8988T (cell line): ENCODE data around the gene RHPN2.

ENCODE experiments used
- DNase-seq: peaks from one replicate; pipeline ENCODE4 v3.0.0; 2011

The RHPN2 gene

GRCh38 chr19:33064792-33065550, at the start of gene RHPN2:
RHPN2 (minus strand) TSS chr19:33064888; CDS start chr19:33064852, 36 bp downstream.
- peak; percentile 94 for DNase-seq

- no peak for DNase-seq
Measured at GRCh38 chr19:33114312-33114711, 49.6 kb upstream of the RHPN2 start.

- no peak for DNase-seq
Measured at GRCh38 chr19:33111587-33111986, 46.9 kb upstream of the RHPN2 start.

GRCh38 chr19:33110137-33110910, 45.6 kb upstream of the RHPN2 start:
- no peak for DNase-seq

- no peak for DNase-seq
Measured at GRCh38 chr19:33108161-33108560, 43.5 kb upstream of the RHPN2 start.

GRCh38 chr19:33102893-33103292, 38.2 kb upstream of the RHPN2 start:
- DNase-seq, result no peak

GRCh38 chr19:33100894-33101644, 36.4 kb upstream of the RHPN2 start:
- DNase-seq, result no peak

- DNase-seq, result no peak
Measured at GRCh38 chr19:33098055-33098534, 33.4 kb upstream of the RHPN2 start.

DNA sequence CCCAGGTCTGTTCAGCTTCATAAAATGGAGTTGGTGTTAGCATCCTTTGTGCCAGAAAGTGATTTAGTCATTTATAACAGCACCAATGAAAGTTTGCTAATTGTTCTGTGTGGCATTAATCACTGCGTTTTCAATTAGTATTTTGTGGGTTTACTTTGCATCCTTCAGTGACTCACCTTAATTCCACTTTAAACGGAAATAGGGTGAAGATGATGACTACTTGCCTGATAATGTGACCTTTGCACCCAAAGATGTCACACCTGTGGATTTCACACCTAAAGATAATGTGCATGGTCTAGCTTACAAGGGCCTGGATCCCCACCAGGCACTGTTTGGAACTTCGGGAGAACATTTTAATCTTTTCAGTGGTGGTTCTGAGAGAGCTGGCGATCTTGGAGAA, 31.3 kb upstream of the RHPN2 start:
- no peak for DNase-seq

DNA sequence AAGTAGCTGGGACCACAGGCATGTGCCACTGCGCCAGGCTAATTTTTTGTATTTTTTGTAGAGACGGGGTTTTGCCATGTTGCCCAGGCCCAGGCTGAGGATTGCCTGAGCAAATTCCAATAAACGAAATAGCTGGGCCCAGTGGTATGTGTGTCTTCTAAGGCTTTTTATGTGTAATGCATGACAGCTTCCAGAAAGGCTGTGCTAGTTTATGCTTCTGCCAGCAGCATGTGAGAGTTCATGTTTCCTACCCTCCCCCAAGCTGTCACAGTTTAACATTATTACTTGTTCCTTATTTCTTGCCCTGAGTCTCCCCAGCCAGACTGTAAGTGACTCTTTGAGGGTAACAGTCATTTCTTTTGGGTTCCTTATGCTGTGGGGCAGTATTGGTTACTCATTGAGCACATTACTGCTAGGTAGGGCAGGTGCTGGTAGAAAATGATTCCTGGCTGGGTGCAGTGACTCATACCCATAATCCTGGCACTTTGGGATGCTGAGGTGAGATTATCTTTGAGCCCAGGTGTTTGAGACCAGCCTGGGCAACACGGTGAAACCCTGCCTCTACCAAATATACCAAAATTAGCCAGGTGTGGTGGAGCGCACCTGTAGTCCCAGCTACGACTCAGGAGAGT, 29.9 kb upstream of the RHPN2 start:
- no peak for DNase-seq

DNA sequence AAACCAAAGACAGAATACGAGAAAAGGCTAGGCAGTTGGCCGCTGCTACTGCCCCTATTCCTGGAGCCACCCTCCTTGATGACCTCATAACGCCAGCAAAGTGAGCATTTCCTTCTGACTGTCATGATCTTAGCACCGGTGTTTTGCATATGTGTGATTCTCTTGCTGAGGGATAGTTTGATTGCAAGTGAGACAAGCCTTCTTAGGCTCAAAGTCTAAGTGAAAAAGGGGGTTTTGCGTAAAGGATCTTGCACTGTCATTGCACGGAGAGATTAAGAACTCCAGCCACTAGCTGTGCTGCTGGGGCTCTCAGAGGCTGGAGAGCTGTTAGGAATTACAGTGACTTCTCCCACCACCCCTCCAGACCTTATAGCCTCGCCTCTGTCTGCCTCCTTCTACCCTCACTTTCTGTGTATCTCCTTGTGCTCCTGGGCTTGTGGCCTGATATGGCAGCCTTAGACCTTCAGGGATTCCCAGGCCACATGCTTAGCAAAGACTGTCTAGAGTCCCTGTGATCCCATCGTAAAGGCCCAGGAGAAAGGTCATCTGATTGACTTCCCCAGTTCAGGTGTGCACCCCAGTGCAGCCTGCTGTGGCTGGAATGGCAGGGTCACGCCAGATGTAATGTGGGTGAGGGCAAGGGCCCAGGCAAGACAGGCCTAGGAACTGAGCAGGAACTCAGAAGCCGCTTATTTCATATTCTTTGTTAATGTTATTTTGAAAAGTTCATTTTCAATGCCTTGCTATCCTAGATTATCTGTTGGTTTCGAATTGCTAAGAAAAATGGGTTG, 28.9 kb upstream of the RHPN2 start:
- DNase-seq, result no peak

DNA sequence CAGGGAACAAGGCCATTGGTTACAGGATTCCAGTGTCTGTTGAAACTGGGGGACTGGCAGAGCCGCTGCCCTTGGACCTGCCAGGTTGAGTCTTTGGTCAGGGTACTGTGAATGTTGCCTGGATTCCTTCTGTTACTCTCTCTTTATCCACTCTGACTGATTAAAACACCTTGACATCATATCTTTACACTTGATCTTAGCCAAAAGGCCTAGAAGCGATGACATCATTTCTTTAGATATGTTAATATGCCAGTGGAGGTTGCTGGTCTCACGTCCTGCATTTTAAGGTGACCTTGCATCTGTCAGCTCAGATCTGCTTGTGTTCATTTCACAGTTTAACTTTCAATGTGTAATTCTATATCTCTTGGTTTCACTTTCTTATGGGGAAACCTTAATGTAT, 25.5 kb upstream of the RHPN2 start:
- DNase-seq, result no peak

- DNase-seq, result no peak
Measured at GRCh38 chr19:33089010-33089409, 24.3 kb upstream of the RHPN2 start.

- no peak for DNase-seq
Measured at GRCh38 chr19:33086955-33087354, 22.3 kb upstream of the RHPN2 start.

- DNase-seq, result no peak
Measured at GRCh38 chr19:33085570-33086128, 21.0 kb upstream of the RHPN2 start.

DNA sequence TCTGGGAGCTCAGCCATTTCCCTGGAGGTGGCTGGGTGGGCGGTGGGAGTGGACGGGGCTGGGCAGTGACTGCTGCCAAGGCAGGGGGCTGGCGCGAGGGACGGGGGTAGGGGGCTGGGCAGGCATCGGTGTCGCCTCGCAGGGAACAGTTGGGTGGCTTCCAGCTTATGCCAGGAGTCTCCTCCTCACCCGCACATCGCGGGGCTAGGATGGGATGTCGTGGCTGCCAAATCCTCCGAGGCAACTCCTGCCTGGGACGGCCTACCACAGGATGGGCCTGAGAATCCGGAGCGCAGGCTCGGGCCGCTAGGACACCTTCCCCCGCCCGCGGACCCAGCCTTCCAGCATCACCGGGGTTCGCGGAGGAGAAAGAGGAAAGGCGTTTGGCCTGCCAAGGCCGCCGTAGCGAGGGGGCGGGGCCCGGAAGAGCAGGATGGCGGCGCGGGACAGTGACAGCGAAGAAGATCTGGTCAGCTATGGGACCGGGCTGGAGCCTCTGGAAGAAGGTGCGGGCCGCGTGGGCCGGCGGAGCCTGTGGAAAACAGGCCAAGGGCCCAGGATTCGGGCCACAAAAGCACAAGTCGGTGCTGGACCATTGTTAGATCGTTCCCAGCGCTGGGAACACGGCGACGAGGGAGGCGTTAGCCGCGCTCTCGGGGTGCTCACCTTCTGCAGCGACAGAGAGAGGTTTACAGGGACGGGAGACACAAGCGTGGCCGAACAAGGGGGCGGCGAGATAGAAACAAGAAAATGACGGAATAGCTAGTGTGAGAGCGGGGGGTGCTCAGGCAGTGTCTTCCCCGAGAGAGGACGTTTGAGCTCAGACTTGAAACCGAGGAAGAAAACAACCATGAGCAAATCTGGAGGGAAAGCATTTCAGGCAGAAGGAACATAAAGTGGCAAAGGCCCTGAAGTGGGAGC, 16.3 kb upstream of the RHPN2 start, which contains the start of gene GPATCH1:
GPATCH1 (plus strand) TSS at position 421 of the 921 bp plus-strand sequence; CDS start at position 434, 13 bp downstream.
- peak; percentile 90 for DNase-seq

DNA sequence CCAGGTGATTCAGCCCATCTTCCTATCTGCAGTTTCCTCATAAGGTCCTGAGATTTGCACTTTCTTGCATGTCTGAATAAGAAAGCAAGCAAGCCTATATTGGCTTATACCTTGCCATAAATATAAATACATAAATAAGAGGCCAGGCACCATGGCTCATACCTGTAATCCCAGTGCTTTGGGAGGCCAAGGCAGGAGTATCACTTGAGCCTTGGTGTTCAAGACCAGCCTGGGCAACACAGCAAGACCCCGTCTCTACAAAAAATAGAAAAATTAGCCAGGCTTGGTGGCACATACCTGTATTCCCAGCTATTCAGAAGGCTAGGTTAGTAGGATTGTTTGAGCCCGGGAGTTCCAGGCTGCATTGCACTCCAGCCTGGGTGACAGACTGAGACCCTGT, 10.8 kb upstream of the RHPN2 start:
- DNase-seq, result no peak

- no peak for DNase-seq
Measured at GRCh38 chr19:33071887-33072286, 7.2 kb upstream of the RHPN2 start.

DNA sequence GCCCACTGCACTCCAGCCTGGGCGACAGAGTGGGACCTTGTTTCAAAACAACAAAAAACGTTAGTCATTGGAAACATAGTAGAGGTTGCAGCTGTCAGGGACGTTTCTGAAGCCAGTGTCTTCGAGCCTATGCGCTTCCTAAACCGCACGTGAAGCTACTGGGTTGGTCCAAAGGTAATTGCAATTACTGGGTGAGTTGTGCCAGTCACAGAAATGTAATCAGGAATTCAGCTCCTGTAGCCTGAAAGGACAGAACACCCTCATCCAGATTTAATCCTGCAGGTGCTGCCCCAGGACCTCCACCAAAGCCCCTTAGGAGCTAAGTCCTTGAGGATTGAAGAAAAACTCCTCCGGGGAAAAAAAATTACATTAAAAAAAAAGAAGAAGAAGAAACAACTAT, 2.4 kb upstream of the RHPN2 start:
- no peak for DNase-seq

DNA sequence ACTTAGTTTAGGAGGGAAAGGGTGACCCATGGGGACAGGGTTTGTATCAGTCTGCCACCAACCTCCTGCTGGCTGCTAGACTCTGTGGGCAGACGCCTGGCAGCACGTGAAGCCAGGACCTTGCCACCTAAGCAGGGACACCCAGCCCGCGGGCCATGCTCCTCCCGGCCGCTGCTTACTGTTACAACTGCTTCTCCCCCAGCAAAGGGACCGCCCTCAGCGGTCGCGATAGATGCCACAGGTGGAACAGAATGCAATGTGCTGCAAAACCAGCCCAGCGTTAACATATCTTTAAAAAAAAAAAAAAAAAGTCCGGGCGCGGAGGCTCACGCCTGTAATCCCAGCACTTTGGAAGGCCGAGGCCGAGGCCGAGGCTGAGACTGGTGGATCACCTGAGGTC, 1.9 kb upstream of the RHPN2 start:
- DNase-seq, result no peak

GRCh38 chr19:33064458-33064791, 263 bp downstream of the RHPN2 start:
- peak; percentile 74 for DNase-seq
